Measurements from ENCODE around the gene ARHGAP26. TPM values are rescaled to one million over a fixed set of nuclear protein-coding genes. Genes with fewer than 3 reads are reported as not detected.
"Not testable (repeated sequence)": the region's sequence is repeated elsewhere in the genome, so short reads cannot be mapped to it uniquely, and the experiment has no call there.

The ARHGAP26 gene
- total and polyA plus RNA-seq, 7 donors, result 5.4 to 25.5 (median 19.1) TPM

- peak; percentile 92 for DNase-seq
- Histone ChIP-seq H3K27ac (peak overlapping the region; percentile 53 to 77 (median 72)), H3K4me3 (no peak overlapping the region), H3K36me3 (no peaks in the 10 kb centered on the region), H3K9me3 (no peaks in the 10 kb centered on the region), H3K27me3 (no peaks in the 10 kb centered on the region), H3K4me1 (peaks cover 0 to 25% (median 24%) of the 10 kb centered on the region in 4 donors)
- no peak for TF ChIP-seq POLR2A (IDR thresholded peaks at IDR 0.05)
- peak in 3 of 4 donors; percentile 38 to 64 (median 50) for TF ChIP-seq POLR2AphosphoS5 (IDR thresholded peaks at IDR 0.05)
- WGBS, 2 donors, result 13 to 47% methylated on average over 6 of the region's 6 CpGs
- intact Hi-C loops (cut with DNase I), result no loop called here
Measured at GRCh38 chr5:142981886-142982820, 212.0 kb downstream of the ARHGAP26 start.

GRCh38 chr5:142982821-142983200 lies 212.6 kb downstream of the ARHGAP26 start:
- Histone ChIP-seq H3K4me1 (peaks cover 0 to 25% (median 24%) of the 10 kb centered on the region in 4 donors), H3K4me3 (no peak overlapping the region), H3K9me3 (no peaks in the 10 kb centered on the region), H3K36me3 (no peaks in the 10 kb centered on the region), H3K27me3 (no peaks in the 10 kb centered on the region), H3K27ac (peak overlapping the region; percentile 53 to 77 (median 72))
- whole genome bisulfite sequencing, 2 donors, result 69 to 84% methylated on average over 4 of the region's 4 CpGs
- TF ChIP-seq POLR2AphosphoS5 (IDR thresholded peaks at IDR 0.05) (no peak), CTCF (IDR thresholded peaks at IDR 0.05) (no peak), EP300 (IDR thresholded peaks at IDR 0.05) (no peak), POLR2A (IDR thresholded peaks at IDR 0.05) (no peak)
- intact Hi-C loops (cut with DNase I), result no loop called here
- DNase-seq, result no peak

- Histone ChIP-seq H3K4me1 (peaks cover 0 to 25% (median 24%) of the 10 kb centered on the region in 4 donors), H3K36me3 (no peaks in the 10 kb centered on the region), H3K4me3 (no peak overlapping the region), H3K27ac (no peak overlapping the region), H3K27me3 (no peaks in the 10 kb centered on the region), H3K9me3 (no peaks in the 10 kb centered on the region)
- no peak for TF ChIP-seq POLR2AphosphoS5 (IDR thresholded peaks at IDR 0.05)
- TF ChIP-seq CTCF (IDR thresholded peaks at IDR 0.05), result no peak
- TF ChIP-seq POLR2A (IDR thresholded peaks at IDR 0.05), result no peak
- TF ChIP-seq EP300 (IDR thresholded peaks at IDR 0.05), result no peak
- intact Hi-C loops (cut with DNase I), result no loop called here
- DNase-seq, result no peak
- WGBS, 2 donors, result 44 to 70% methylated on average over 1 of the region's 1 CpG
Measured at GRCh38 chr5:142984011-142984410, 213.8 kb downstream of the ARHGAP26 start.

GRCh38 chr5:142984525-142984924 lies 214.3 kb downstream of the ARHGAP26 start:
- no peaks in the 10 kb centered on the region for H3K27me3 ChIP-seq
- H3K36me3 ChIP-seq, result no peaks in the 10 kb centered on the region
- H3K4me1 ChIP-seq, result peaks cover 0 to 25% (median 24%) of the 10 kb centered on the region in 4 donors
- H3K4me3 ChIP-seq, result no peak overlapping the region
- intact Hi-C loops (cut with DNase I), result no loop called here
- DNase-seq, result no peak
- TF ChIP-seq POLR2AphosphoS5 (IDR thresholded peaks at IDR 0.05), result no peak
- TF ChIP-seq EP300 (IDR thresholded peaks at IDR 0.05), result no peak
- TF ChIP-seq CTCF (IDR thresholded peaks at IDR 0.05), result no peak
- TF ChIP-seq POLR2A (IDR thresholded peaks at IDR 0.05), result no peak
- H3K27ac ChIP-seq, result no peak overlapping the region
- WGBS, 2 donors, result 94 to 96% methylated on average over 2 of the region's 2 CpGs
- no peaks in the 10 kb centered on the region for H3K9me3 ChIP-seq

GRCh38 chr5:142989270-142989669 lies 219.1 kb downstream of the ARHGAP26 start:
- WGBS, 2 donors, result 94 to 96% methylated on average over 1 of the region's 1 CpG

GRCh38 chr5:142990073-142990472 lies 219.9 kb downstream of the ARHGAP26 start:
- whole genome bisulfite sequencing, 2 donors, result 86 to 96% methylated on average over 8 of the region's 8 CpGs
- H3K27ac ChIP-seq; intact Hi-C loops (cut with DNase I); H3K36me3 ChIP-seq; DNase-seq; H3K4me3 ChIP-seq; H3K27me3 ChIP-seq; H3K4me1 ChIP-seq; H3K9me3 ChIP-seq: not testable (repeated sequence)

More at GRCh38 chr5:142989270-142989669, 219.1 kb downstream of the ARHGAP26 start:
- H3K4me3 ChIP-seq; H3K27ac ChIP-seq; H3K9me3 ChIP-seq; H3K4me1 ChIP-seq; intact Hi-C loops (cut with DNase I); H3K27me3 ChIP-seq; H3K36me3 ChIP-seq; DNase-seq: not testable (repeated sequence)

All from sigmoid colon (tissue), 7 donors.